HG02884 (cell line): Measurements from ENCODE around the gene TJAP1.

Experiments used
- ATAC-seq: cut with Tn5 transposase; IDR thresholded peaks from one replicate; pipeline ENCODE4 v1.9.1; 2021; ENCODE audit warnings: mild to moderate bottlenecking, moderate library complexity; ENCODE audit not compliant: unreplicated experiment

Gene TJAP1

GRCh38 chr6:43503443-43503842, 26.1 kb downstream of the TJAP1 start:
- ATAC-seq: no peak

- no peak for ATAC-seq
These were observed 27.6 kb downstream of the TJAP1 start for GRCh38 chr6:43504756-43505593.

- no peak for ATAC-seq
These were observed 28.3 kb downstream of the TJAP1 start for GRCh38 chr6:43505718-43506117.

- ATAC-seq: no peak
These were observed 28.8 kb downstream of the TJAP1 start for GRCh38 chr6:43506171-43506570.

- ATAC-seq: no peak
These were observed 29.5 kb downstream of the TJAP1 start for GRCh38 chr6:43506667-43507471.

GRCh38 chr6:43508481-43509141, 31.2 kb downstream of the TJAP1 start:
- no peak for ATAC-seq

- ATAC-seq: no peak
These were observed 32.0 kb downstream of the TJAP1 start for GRCh38 chr6:43509142-43509983.

GRCh38 chr6:43509984-43510826, 32.8 kb downstream of the TJAP1 start, which contains the start of gene LRRC73:
LRRC73 (minus strand) TSS chr6:43510346; CDS start chr6:43509785, 561 bp downstream.
- ATAC-seq: no peak

- no peak for ATAC-seq
These were observed 33.4 kb downstream of the TJAP1 start for GRCh38 chr6:43510827-43511163.

GRCh38 chr6:43511824-43512415, 34.5 kb downstream of the TJAP1 start:
- no peak for ATAC-seq

- ATAC-seq: no peak
These were observed 38.4 kb downstream of the TJAP1 start for GRCh38 chr6:43515808-43516207.

- no peak for ATAC-seq
These were observed 39.0 kb downstream of the TJAP1 start for GRCh38 chr6:43516367-43516696.

- peak; percentile 86 for ATAC-seq
These were observed 39.5 kb downstream of the TJAP1 start, which contains the start of the genes POLR1C and YIPF3 for GRCh38 chr6:43516697-43517504. POLR1C (plus strand) TSS chr6:43517089; CDS start chr6:43517110, 21 bp downstream. YIPF3 (minus strand) TSS chr6:43516926; CDS start chr6:43516807, 119 bp downstream.

GRCh38 chr6:43517505-43518357, 40.4 kb downstream of the TJAP1 start:
- no peak for ATAC-seq

GRCh38 chr6:43520097-43520496, 42.7 kb downstream of the TJAP1 start:
- ATAC-seq: no peak

- no peak for ATAC-seq
These were observed 44.5 kb downstream of the TJAP1 start for GRCh38 chr6:43521836-43522235.

GRCh38 chr6:43522547-43523261, 45.3 kb downstream of the TJAP1 start:
- ATAC-seq: no peak
